NCI-H187 (cell line): ENCODE measurements around the gene ZNF581.

ENCODE experiments used
- DNase-seq, 2 experiments: peaks; one replicate each; lab custom pipeline; 2025; lab: John Stamatoyannopoulos, UW

Gene ZNF581

DNA sequence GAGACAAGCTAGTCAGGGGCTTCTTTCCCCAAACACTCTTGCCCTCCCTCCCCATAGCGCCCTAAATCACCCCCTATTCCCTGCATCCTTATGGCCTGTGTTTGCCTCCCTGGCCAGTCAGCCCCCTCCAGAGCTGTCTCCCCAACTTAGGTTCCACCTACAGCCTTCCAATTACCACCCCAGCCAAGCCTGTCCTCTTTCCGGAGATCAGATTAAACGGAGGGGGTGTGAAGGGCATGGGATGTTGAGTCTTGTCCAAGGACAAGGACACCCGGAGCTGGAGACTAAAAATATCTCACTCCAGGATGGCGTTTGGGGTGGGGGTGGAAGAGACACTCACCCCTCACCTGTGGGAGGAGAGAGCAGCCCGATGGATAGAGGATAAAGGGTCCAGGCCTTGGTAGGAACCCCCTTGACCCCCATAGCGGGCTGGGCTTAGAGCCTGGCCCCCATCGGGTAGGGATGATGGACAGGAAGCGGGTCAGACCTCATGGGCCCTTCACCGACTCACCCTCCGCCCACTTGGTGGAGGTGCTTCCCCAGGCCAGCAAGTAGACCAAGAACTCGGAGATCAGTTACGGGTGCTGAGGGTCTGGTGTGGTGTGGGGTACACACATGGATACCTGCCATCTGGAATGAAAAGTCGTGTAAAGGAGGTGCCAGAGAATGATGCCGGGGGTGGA, 32.0 kb upstream of the ZNF581 start:
- no peak for DNase-seq

DNA sequence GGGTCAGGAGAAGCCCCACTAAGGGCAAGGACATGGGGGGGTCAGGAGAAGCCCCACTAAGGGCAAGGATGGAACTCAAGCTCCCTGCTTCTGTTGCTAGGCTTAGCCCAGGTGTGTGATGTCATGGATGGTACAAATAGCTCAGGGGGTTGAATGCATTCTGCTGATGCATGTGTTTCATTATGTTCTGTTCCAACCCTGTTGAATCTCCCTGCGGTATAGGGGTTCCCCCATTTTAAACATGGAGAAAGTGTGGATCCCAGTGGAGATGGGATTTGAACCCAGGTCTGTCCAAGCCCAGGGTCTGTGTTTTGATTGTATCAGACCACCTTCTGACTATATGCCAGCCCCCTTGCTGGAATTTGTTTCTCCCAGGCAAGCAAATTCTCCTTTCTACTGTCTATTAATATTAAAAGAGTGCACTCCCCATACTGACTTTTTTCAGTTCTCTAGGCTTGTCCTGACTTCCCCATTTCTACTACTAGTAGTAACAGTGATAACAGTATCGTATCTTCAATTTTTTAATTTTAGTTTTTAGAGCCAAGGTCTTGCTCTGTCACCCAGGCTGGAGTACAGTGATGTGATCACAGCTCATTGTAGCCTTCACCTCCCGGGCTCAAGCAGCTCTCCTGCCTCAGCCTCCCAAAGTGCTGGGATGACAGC, 31.3 kb upstream of the ZNF581 start:
- no peak for DNase-seq

DNA sequence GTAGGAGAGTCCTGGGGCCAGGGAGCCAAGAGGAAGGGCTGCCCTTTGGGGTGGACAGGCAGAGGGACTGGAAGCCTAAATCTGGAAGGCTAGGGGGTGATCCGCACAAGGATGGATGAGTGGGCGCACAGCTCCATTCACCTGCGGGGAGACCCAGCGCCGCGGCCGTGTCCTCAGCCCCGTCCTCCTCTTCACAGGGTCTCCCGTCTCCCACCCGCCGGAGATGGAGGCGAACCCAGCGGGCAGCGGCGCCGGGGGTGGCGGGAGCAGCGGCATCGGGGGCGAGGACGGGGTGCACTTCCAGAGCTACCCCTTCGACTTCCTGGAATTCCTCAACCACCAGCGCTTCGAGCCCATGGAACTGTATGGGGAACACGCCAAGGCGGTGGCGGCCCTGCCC, 30.1 kb upstream of the ZNF581 start:
- no peak for DNase-seq

DNA sequence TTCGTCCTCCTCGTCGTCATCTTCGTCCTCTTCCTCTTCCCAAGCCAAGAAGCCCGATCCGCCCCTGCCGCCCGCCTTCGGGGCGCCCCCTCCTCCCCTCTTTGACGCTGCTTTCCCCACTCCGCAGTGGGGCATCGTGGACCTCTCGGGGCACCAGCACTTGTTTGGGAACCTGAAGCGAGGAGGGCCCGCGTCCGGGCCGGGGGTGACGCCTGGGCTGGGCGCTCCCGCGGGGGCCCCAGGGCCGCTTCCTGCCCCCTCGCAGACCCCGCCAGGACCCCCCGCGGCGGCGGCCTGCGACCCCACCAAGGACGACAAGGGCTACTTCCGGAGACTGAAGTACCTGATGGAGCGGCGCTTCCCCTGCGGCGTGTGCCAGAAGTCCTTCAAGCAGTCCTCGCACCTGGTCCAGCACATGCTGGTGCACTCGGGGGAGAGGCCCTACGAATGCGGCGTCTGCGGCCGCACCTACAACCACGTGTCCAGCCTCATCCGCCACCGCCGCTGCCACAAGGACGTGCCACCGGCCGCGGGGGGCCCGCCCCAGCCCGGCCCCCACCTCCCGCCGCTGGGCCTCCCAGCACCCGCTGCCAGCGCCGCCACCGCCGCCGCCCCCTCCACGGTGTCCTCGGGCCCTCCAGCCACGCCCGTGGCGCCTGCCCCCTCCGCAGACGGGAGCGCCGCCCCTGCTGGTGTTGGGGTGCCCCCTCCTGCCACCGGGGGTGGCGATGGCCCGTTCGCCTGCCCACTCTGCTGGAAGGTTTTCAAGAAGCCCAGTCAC, 29.3 kb upstream of the ZNF581 start:
- no peak for DNase-seq

DNA sequence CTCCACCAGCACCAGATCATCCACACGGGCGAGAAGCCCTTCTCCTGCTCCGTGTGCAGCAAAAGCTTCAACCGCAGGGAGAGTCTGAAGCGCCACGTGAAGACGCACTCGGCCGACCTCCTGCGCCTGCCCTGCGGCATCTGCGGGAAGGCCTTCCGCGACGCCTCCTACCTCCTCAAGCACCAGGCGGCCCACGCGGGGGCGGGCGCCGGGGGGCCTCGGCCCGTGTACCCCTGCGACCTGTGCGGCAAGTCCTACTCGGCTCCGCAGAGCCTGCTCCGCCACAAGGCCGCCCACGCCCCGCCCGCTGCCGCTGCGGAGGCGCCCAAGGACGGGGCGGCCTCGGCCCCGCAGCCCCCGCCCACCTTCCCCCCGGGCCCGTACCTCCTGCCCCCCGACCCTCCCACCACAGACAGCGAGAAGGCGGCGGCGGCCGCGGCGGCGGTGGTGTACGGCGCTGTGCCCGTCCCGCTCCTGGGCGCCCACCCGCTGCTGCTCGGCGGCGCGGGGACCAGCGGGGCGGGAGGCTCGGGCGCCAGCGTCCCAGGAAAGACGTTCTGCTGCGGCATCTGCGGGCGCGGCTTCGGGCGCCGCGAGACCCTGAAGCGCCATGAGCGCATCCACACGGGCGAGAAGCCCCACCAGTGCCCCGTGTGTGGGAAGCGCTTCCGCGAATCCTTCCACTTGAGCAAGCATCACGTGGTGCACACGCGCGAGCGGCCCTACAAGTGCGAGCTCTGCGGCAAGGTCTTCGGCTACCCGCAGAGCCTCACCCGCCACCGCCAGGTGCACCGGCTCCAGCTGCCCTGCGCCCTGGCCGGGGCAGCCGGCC, 28.5 kb upstream of the ZNF581 start:
- no peak for DNase-seq

DNA sequence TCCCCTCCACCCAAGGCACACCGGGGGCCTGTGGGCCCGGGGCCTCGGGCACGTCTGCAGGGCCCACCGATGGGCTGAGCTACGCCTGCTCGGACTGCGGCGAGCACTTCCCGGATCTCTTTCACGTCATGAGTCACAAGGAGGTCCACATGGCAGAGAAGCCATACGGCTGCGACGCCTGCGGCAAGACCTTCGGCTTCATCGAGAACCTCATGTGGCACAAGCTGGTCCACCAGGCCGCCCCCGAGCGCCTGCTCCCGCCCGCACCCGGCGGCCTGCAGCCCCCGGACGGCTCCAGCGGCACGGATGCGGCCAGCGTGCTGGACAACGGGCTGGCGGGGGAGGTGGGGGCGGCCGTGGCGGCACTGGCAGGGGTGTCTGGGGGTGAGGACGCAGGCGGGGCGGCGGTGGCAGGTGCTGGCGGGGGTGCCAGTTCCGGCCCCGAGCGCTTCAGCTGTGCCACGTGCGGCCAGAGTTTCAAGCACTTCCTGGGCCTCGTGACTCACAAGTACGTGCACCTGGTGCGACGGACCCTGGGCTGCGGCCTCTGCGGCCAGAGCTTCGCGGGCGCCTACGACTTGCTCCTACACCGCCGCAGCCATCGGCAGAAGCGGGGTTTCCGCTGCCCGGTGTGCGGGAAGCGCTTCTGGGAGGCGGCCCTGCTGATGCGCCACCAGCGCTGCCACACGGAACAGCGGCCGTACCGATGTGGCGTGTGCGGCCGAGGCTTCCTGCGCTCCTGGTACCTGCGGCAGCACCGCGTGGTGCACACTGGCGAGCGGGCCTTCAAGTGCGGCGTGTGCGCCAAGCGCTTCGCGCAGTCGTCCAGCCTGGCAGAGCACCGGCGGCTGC, 27.7 kb upstream of the ZNF581 start:
- no peak for DNase-seq

DNA sequence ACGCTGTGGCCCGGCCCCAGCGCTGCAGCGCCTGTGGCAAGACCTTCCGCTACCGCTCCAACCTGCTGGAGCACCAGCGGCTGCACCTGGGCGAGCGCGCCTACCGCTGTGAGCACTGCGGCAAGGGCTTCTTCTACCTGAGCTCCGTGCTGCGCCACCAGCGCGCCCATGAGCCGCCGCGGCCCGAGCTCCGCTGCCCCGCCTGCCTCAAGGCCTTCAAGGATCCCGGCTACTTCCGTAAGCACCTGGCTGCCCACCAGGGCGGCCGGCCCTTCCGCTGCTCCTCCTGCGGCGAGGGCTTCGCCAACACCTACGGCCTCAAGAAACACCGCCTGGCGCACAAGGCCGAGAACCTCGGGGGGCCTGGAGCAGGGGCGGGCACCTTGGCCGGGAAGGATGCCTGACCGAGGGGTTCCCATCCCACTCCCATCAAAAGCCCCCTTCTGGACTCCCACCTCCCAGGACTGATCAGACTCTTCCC, 27.0 kb upstream of the ZNF581 start:
- DNase-seq = no peak

DNA sequence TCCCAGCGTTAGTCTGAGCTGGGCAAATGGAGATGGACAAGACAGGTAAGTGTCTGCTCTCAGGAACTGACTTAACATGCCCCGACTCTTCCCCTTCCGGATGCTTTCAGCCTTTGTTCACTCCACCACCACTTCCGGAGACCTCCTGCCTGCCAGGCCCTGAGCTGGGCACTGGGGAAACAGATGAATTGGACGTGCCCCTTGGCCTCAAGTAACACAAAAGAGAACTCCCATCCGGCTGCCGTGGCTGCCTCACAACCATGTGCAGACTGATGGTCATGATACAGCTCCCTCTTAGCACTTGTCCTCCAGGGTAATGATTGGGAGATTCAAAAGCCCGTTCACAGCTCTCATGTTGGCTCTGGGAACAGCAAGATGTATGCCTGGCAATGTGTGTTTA, 26.0 kb upstream of the ZNF581 start:
- DNase-seq = no peak

DNA sequence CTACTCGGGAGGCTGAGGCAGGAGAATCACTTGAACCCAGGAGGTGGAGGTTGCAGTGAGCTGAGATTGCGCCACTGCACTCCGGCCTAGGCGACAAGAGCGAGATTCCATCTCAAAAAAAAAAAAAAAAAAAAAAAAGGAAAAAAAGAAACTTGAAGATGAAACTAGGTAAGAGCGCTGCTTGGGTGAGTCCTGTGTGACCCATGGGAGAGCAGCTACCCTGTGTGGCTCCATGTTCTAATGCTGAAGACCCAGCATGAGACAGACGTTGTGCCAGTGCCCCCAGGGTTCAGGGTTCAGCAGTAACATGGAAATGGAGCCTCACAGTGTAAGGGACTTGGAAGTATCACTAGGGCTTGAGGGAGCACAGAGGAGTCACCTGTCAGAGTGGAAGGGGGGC, 25.0 kb upstream of the ZNF581 start:
- DNase-seq = no peak

DNA sequence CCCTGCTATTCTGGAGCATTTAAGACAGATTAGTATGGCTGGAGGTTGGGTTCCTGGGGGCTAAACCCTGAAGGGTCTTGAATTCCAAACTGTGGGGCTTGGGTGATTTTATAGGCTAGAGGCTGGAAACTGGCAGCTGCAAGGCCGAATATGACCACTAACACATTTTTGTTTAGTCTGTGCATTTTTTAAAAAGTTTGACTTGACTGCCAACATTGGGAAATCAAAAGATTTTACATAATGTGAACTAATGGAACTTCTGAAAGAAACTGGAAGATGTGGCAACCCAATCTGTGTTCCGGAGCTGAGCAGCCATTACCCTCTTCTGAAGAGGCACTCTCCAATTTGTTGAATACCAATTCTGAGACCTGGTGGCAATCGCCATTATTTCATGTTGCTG, 24.2 kb upstream of the ZNF581 start:
- no peak for DNase-seq

DNA sequence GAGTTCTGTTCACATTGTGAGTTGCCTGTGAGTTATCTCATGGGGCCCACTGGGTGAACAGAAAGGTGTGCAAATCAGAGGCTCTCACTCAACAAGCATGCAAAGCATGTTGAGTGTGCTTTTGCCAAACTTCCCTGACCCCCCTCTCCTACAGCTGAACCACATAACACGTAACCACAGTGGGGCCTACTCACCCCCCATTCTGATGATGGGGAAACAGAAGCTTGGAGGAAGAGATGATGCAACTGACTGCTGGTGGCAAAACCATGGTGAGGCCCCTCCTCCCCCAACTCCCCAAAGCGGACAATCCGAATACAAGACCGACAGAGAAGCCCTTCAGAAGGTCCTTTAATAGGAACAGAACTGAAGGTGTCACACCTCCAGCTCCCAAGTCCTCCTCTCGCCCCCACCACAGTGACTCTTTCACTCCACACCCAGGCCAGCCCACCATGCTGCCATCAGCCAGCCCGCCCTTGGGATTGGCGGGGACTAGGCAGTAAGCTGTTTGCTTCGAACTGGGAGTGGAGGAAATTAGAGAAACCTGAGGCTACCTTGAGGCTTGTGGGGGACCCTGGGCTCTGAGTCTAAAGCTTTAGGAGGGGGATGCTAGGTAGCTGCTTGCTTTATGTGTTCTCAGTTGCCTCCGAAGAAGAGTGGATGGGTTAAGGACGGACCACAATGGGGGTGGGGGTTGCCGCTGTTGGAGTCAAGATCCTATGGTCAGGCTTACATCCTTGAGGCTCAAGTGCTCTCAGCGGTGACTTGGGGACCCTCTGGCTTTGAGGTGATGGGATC, 22.8 kb upstream of the ZNF581 start:
- DNase-seq = no peak

DNA sequence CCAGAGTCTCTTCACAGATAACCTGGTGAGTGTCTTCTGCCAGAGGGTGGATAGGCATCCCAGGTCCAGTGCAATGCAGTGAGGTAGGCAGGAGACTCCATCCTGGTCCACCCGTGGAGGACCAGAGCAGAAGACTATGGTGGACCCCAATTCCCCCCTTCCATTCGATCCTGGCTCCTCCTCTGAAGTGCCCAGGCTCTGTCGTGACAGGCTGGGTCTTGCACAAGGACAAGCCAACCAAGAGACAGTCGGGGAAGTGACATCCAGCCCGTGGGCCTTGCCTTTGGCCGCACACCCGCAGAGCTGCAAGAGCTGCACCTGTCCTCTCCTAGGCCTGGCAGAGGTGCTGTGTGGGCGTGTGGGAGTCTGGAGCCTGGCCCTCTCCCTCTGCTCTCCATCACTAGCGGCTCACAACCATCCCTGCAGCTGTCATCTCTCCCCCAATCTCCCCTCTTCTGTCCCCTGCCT, 22.2 kb upstream of the ZNF581 start:
- no peak for DNase-seq

DNA sequence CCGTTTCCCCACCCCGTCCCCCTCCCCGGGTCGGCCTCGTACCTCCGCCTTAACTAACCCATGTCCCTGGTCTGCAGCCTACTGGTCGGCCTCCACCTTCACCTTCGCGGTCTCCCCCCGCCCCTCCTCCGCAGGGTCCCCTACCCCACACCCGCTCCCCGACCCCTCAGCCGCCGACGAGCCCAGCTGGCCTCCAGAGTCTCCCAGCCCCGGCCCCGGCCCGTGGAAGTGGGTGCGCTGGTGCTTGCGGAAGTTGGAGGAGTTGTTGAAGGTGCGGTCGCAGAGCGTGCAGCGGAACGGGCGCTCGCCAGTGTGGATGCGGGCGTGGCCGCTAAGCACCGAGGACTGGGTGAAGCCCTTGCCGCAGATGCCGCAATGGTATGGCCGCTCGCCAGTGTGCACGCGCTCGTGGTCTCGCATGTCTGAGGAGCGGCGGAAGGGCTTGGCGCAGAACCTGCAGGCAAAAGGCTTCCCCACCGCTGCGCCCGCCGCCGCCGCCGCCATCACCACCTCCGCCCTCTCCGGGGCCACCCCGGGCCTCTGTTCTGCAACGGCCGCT, 21.7 kb upstream of the ZNF581 start:
- no peak for DNase-seq

DNA sequence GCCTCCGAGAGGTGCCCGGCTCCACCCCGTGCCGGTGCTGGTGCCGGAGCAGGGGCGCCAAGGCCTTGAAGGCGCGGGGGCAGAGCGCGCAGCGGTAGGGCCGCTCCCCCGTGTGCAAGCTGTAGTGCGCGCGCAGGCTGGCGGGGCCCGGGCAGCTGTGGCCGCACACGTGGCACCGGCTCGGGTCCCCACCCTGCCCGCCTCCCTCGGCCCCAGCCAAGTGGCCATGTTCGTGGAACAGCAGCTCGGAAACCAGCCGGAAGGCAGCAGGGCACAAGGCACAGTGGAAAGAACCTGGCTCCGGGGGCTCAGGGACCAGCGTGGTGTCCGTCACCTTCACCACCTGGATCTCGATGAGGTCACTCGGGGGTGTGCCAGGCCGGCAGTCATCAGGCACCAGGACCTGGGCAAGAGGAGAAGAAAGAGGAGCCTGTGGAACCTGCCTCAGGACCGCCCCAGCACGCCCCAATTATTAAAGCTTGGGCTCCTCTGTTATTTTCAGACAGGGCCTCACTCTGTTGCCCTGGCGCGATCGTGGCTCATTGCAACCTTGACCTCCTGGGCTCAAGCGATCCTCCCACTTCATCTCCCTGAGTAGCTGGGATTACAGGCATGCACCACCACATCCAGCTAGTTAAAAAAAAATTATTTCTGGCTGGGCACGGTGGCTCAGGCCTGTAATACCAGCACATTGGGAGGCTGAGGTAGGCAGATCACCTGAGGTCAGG, 21.0 kb upstream of the ZNF581 start:
- no peak for DNase-seq

DNA sequence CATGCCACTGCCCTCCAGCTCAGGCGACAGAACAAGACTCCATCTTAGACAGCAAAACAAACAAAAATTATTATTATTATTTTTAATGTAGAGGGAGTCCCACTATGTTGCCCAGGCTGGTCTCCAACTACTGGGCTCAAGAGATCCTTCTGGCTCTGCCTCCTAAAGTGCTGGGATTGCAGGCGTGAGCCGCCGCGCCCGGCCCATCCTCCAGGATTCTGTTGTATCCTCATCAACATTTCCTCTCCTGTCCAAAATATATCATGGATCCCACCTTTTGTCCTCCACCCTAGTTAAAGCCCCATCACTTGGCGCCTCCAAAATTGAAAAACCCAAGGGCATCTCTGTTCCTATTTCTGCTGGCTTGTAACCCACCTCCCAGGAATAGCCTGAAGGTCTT, 20.3 kb upstream of the ZNF581 start:
- DNase-seq = no peak

DNA sequence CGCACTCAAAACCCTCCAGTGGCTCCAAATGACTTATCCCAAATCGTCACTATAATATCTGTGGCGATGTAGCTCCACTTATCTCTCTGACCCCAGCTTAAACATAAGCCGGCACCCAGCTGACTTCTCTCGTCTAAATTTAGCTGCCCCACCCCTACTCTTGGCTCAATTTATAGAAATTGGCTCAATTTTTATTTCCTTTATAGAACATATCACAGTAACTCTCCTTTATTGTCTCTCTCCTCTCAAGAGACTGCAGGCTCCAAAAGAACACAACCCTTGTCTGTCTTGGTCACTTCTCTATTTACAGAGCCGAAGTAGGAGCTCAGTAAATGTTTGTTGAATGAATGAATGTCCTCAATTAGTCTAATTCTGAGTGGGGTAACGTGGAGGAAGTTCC, 19.9 kb upstream of the ZNF581 start:
- DNase-seq = no peak

DNA sequence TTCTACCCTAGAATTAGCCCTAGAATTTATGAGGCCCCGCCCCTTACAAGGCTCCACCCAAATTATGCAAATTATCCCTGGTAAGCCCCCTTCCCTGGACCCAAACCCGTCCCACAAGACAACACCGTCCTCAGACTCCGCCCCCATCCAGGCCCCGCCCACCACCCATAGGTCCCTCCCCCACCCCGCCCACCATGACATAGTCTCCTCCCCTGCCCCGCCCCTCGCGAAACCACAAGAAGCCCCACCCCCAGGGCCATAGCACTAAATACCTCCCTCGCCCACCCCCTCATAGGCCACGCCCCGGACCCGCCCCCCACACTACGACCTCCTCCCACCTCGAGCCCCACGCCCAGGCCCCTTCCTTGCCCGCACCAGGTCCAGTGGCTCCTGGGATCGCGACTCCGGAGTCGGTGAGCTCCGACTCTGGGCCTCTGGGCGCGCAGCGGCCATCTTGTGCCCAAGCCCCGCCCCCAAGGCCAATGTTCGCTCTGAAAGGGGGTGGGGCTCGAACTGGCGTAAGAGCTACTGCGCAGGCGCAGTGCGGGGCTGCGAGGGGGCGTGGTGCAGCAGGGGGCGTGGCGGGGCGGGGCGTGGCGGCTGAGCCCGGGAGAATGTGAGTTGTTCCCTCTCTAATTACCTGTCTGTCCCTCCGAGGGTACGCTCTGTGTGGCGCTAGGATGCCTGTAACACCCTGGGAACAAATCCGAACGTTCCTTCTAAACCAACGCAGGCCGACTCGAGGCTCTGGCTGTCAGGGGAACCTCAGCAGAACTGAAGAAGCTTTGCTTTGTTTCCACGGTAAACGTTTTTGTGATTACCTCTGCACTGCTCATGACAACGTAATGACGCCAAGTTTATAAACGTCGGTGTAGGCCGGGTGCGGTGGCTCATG, 19.1 kb upstream of the ZNF581 start, which contains the start of gene ZNF784:
Gene ZNF784 (minus strand): TSS at position 458 of the 895 bp plus-strand sequence. CDS start 5 bp downstream, at position 453.
- DNase-seq = peak; percentile 88 to 96

DNA sequence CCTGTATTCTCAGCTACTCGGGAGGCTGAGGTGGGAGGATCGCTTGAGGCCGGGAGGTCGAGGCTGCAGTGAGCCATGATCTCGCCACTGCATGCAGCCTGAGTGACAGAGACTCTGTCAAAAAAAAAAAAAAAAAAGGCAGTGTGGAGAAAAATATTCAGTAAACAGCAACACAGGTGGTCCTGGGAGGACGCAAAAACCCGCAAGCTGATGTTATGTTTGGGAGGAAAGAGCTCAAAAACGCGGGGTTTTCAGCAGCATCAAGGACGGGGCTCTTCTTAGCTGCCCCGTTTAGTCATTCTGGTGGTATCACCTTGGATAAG, 18.5 kb upstream of the ZNF581 start:
- DNase-seq = no peak
